Posterior cingulate gyrus (tissue), 11 donors: ENCODE data around the gene LZTS3.
A peak's percentile ranks its signal among the peaks of the same experiment; 100 is the strongest.

Source experiments
- DNase-seq, 10 donors: peaks; one replicate each; pipeline versions ENCODE4 v3.0.0 to v3.0.0-alpha.2; 2020 to 2021; ENCODE audit warnings: mixed read lengths in 3 of 10
- intact Hi-C: fragments of 100-400 bp; cut with DNase I; formaldehyde crosslinking; loops from one replicate; pipeline ENCODE4 v1.15.1; 2023

LZTS3 gene

GRCh38 chr20:3116341-3116740, 57.0 kb downstream of the LZTS3 start:
- intact Hi-C loops, result no loop called here
- no peak for DNase-seq

GRCh38 chr20:3115190-3116107, 57.9 kb downstream of the LZTS3 start:
- peak in 2 of 10 donors; percentile 78 to 89 for DNase-seq
- intact Hi-C loops, result loop anchor here (1.0 to 2.0 kb wide), 2 partner anchors 41 to 61 kb away; no protein-coding TSS in a partner anchor
